ENCODE results near the gene LOXL4. TPM values are rescaled to one million over a fixed set of nuclear protein-coding genes. Genes with fewer than 3 reads are reported as not detected.

Gene LOXL4
- total and polyA plus RNA-seq, 2 experiments from 2014 or later = 32.7 to 34.4 TPM

- Histone ChIP-seq H3K4me2 (no peak overlapping the region), H3K79me2 (no peaks in the 10 kb centered on the region), H3K9me3 (ENCODE audit: low read depth) (no peaks in the 10 kb centered on the region), H3K4me3 (no peak overlapping the region), H2AFZ (no peak overlapping the region), H3K4me1 (ENCODE audit: insufficient read depth) (peaks cover 4% of the 10 kb centered on the region), H3K27me3 (no peaks in the 10 kb centered on the region), H3K27ac (peak overlapping the region; percentile 8), H3K9me2 (replicated peaks; ENCODE audit: insufficient read depth) (no peaks in the 10 kb centered on the region), H3K36me3 (replicated peaks; ENCODE audit: insufficient read depth, low read depth) (no peaks in the 10 kb centered on the region), H4K20me1 (ENCODE audit: insufficient read depth, poor library complexity, severe bottlenecking) (no peaks in the 10 kb centered on the region)
- 61% methylated on average over 6 of the region's 6 CpGs for WGBS (ENCODE audit: low lambda C conversion rate, missing lambda C conversion rate)
- no peak for DNase-seq (ENCODE audit: low spot score)
- no peak for TF ChIP-seq CTCF (IDR thresholded peaks at IDR 0.05; ENCODE audit: poor library complexity)
- no peak for TF ChIP-seq EZH2 (IDR thresholded peaks at IDR 0.05; ENCODE audit: borderline replicate concordance)
- no peak for TF ChIP-seq EZH2phosphoT487 (IDR thresholded peaks at IDR 0.05; ENCODE audit: low read depth, severe bottlenecking, unreplicated experiment)
These were observed 20.8 kb downstream of the LOXL4 start for GRCh38 chr10:98246911-98247805.

- 75% methylated on average over 2 of the region's 2 CpGs for WGBS (ENCODE audit: low lambda C conversion rate, missing lambda C conversion rate)
- H3K9me3 ChIP-seq (ENCODE audit: low read depth) = no peaks in the 10 kb centered on the region
- H3K4me2 ChIP-seq = no peak overlapping the region
- H3K27ac ChIP-seq = peak overlapping the region; percentile 38
- no peaks in the 10 kb centered on the region for H4K20me1 ChIP-seq (ENCODE audit: insufficient read depth, poor library complexity, severe bottlenecking)
- no peaks in the 10 kb centered on the region for H3K27me3 ChIP-seq
- DNase-seq (ENCODE audit: low spot score) = no peak
- H3K4me3 ChIP-seq = no peak overlapping the region
- no peaks in the 10 kb centered on the region for H3K36me3 ChIP-seq (replicated peaks; ENCODE audit: insufficient read depth, low read depth)
- H3K9me2 ChIP-seq (replicated peaks; ENCODE audit: insufficient read depth) = no peaks in the 10 kb centered on the region
- H2AFZ ChIP-seq = no peak overlapping the region
- H3K4me1 ChIP-seq (ENCODE audit: insufficient read depth) = peaks cover 4% of the 10 kb centered on the region
- no peak for TF ChIP-seq EZH2 (IDR thresholded peaks at IDR 0.05; ENCODE audit: borderline replicate concordance)
- no peaks in the 10 kb centered on the region for H3K79me2 ChIP-seq
These were observed 23.4 kb downstream of the LOXL4 start for GRCh38 chr10:98244586-98244985.

- H2AFZ ChIP-seq = no peak overlapping the region
- no peaks in the 10 kb centered on the region for H3K9me3 ChIP-seq (ENCODE audit: low read depth)
- H3K79me2 ChIP-seq = no peaks in the 10 kb centered on the region
- H3K4me2 ChIP-seq = no peak overlapping the region
- peak overlapping the region; percentile 38 for H3K27ac ChIP-seq
- H3K9me2 ChIP-seq (replicated peaks; ENCODE audit: insufficient read depth) = no peaks in the 10 kb centered on the region
- 75% methylated on average over 5 of the region's 5 CpGs for WGBS (ENCODE audit: low lambda C conversion rate, missing lambda C conversion rate)
- no peaks in the 10 kb centered on the region for H3K27me3 ChIP-seq
- TF ChIP-seq EZH2phosphoT487 (IDR thresholded peaks at IDR 0.05; ENCODE audit: low read depth, severe bottlenecking, unreplicated experiment) (no peak), CTCF (IDR thresholded peaks at IDR 0.05; ENCODE audit: poor library complexity) (no peak), EZH2 (IDR thresholded peaks at IDR 0.05; ENCODE audit: borderline replicate concordance) (no peak)
- no peak overlapping the region for H3K4me3 ChIP-seq
- peaks cover 4% of the 10 kb centered on the region for H3K4me1 ChIP-seq (ENCODE audit: insufficient read depth)
- H3K36me3 ChIP-seq (replicated peaks; ENCODE audit: insufficient read depth, low read depth) = no peaks in the 10 kb centered on the region
- DNase-seq (ENCODE audit: low spot score) = no peak
- H4K20me1 ChIP-seq (ENCODE audit: insufficient read depth, poor library complexity, severe bottlenecking) = no peaks in the 10 kb centered on the region
These were observed 23.9 kb downstream of the LOXL4 start for GRCh38 chr10:98244141-98244540.

GRCh38 chr10:98242823-98243222, 25.2 kb downstream of the LOXL4 start:
- H3K27me3 ChIP-seq = no peaks in the 10 kb centered on the region
- peak; percentile 39 for DNase-seq (ENCODE audit: low spot score)

More at GRCh38 chr10:98242823-98243222, 25.2 kb downstream of the LOXL4 start:
- 62% methylated on average over 1 of the region's 1 CpG for WGBS (ENCODE audit: low lambda C conversion rate, missing lambda C conversion rate)
- Histone ChIP-seq H3K4me3 (no peak overlapping the region), H3K79me2 (no peaks in the 10 kb centered on the region), H3K4me2 (no peak overlapping the region), H3K4me1 (ENCODE audit: insufficient read depth) (peaks cover 4% of the 10 kb centered on the region), H3K9me3 (ENCODE audit: low read depth) (no peaks in the 10 kb centered on the region), H3K9me2 (replicated peaks; ENCODE audit: insufficient read depth) (no peaks in the 10 kb centered on the region), H3K36me3 (replicated peaks; ENCODE audit: insufficient read depth, low read depth) (no peaks in the 10 kb centered on the region), H3K27ac (no peak overlapping the region), H2AFZ (no peak overlapping the region), H4K20me1 (ENCODE audit: insufficient read depth, poor library complexity, severe bottlenecking) (no peaks in the 10 kb centered on the region)
- TF ChIP-seq CTCF (IDR thresholded peaks at IDR 0.05; ENCODE audit: poor library complexity) (peak; percentile 61), EZH2phosphoT487 (IDR thresholded peaks at IDR 0.05; ENCODE audit: low read depth, severe bottlenecking, unreplicated experiment) (no peak), EZH2 (IDR thresholded peaks at IDR 0.05; ENCODE audit: borderline replicate concordance) (no peak)

Measured in hepatocyte (in vitro differentiated cells).